T47D (cell line): ENCODE measurements around the gene GPR35.

Experiments used
- DNase-seq, 2 experiments: peaks; one replicate each; pipeline versions ENCODE4 v3.0.0 to v3.0.0-alpha.2; 2011 to 2012; ENCODE audit warnings: low read depth in 1 of 2, low spot score in 1 of 2
- JUND ChIP-seq: IDR thresholded peaks from 2 replicates; pipeline ENCODE4 v1.6.1; 2012; ENCODE audit warnings: low read depth
- in situ Hi-C: cut with HindIII; loops from 2 replicates; pipeline ENCODE4 v1.10.0; 2016; ENCODE audit warnings: low sequenced_read_pairs, low pct_unique_long_range_greater_than_20kb

GPR35 gene

GRCh38 chr2:240624950-240625621, at the start of gene GPR35:
Gene GPR35, plus strand, starts transcription at chr2:240625480. Its CDS starts 4,473 bp downstream, at chr2:240629953.
- no peak for TF ChIP-seq JUND
- peak in 1 of 2 experiments; percentile 15 for DNase-seq
- in situ Hi-C loops, result no loop called here

- TF ChIP-seq JUND, result no peak
- in situ Hi-C loops, result no loop called here
- no peak for DNase-seq
Measured at GRCh38 chr2:240576036-240576435, 49.2 kb upstream of the GPR35 start.

- no peak for DNase-seq
- in situ Hi-C loops, result no loop called here
Measured at GRCh38 chr2:240576436-240577205, 48.7 kb upstream of the GPR35 start.

GRCh38 chr2:240577281-240578109, 47.8 kb upstream of the GPR35 start:
- no peak for DNase-seq
- in situ Hi-C loops, result no loop called here
- no peak for TF ChIP-seq JUND

More at GRCh38 chr2:240576436-240577205, 48.7 kb upstream of the GPR35 start:
- TF ChIP-seq JUND, result no peak

- TF ChIP-seq JUND, result no peak
- in situ Hi-C loops, result no loop called here
- no peak for DNase-seq
Measured at GRCh38 chr2:240578110-240578450, 47.2 kb upstream of the GPR35 start.

- TF ChIP-seq JUND, result no peak
- in situ Hi-C loops, result no loop called here
- no peak for DNase-seq
Measured at GRCh38 chr2:240578488-240578887, 46.8 kb upstream of the GPR35 start.

GRCh38 chr2:240579071-240579762, 46.1 kb upstream of the GPR35 start:
- no peak for DNase-seq
- TF ChIP-seq JUND, result no peak
- in situ Hi-C loops, result no loop called here

GRCh38 chr2:240579771-240580614, 45.3 kb upstream of the GPR35 start:
- in situ Hi-C loops, result no loop called here
- TF ChIP-seq JUND, result no peak

GRCh38 chr2:240581811-240582210, 43.5 kb upstream of the GPR35 start:
- no peak for TF ChIP-seq JUND
- in situ Hi-C loops, result no loop called here
- no peak for DNase-seq

More at GRCh38 chr2:240579771-240580614, 45.3 kb upstream of the GPR35 start:
- DNase-seq, result no peak

GRCh38 chr2:240582781-240583180, 42.5 kb upstream of the GPR35 start:
- no peak for TF ChIP-seq JUND
- in situ Hi-C loops, result no loop called here
- DNase-seq, result no peak

- no peak for DNase-seq
- no peak for TF ChIP-seq JUND
- in situ Hi-C loops, result no loop called here
Measured at GRCh38 chr2:240583774-240584173, 41.5 kb upstream of the GPR35 start.

GRCh38 chr2:240584486-240585031, 40.7 kb upstream of the GPR35 start:
- in situ Hi-C loops, result no loop called here
- peak in 1 of 2 experiments; percentile 88 for DNase-seq

More at GRCh38 chr2:240584486-240585031, 40.7 kb upstream of the GPR35 start:
- no peak for TF ChIP-seq JUND
